Measurements from ENCODE around the gene ZNF487.
"Not testable (repeated sequence)": the region's sequence is repeated elsewhere in the genome, so short reads cannot be mapped to it uniquely, and the experiment has no call there.

The ZNF487 gene

DNA sequence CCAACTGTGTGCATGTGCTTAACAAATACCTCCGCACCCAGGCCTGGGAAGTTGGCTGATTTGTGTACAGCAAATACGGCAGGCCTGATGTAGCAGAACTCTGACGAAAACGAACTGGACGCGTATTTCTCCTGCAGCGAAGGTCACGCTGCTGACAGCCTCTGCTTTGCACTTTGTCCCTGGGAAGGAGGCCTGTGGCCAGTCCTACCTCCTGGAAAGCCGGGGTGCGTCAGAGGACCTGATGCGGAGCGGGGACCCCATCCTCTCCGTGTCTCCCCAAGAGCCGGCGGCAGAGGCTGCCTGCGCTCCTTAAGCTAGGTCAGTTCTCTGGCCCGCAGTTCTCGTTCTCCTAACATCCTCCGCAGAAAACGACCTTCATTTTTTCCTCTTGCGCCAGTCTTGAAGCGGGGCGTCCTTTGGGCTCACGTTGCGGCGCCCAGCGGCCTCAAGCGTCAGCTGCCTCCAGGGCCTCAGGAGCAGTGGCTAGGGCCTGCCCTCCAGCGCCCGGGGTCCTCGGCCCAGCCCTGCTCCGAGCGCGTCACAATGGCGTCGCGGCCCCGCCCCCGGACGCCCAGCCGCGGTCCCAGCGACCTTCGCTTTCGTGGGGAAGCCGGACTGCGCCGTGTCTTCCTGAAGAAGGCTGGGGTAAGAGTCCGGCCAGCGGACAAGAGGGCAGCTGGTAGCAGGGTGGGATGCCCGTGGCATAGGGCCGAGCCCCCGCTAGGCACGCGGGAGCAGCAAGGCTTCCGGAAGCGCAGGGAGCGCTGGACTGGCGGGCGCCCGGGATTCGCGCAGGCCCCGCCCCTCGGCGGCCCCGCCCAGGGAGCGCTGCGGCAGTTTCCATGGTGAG is at the start of gene ZNF487:
Gene ZNF487, plus strand, starts transcription at position 821 of the 850 bp plus-strand sequence. CDS start 38,703 bp downstream, outside the sequence.
- H3K4me1 ChIP-seq = peaks cover 22 to 55% (median 38%) of the 10 kb centered on the region in 10 experiments; a peak in 19 of 20 replicates
- H3K36me3 ChIP-seq = no peaks in the 10 kb centered on the region
- H3K27me3 ChIP-seq = no peaks in the 10 kb centered on the region
- no peaks in the 10 kb centered on the region for H4K20me1 ChIP-seq
- peak within 1 kb of the TSS; percentile 90 to 98 (median 96) for H3K27ac ChIP-seq
- H3K9ac ChIP-seq = peak within 1 kb of the TSS; percentile 87 to 97 (median 95)
- H3K4me2 ChIP-seq = peak within 1 kb of the TSS; percentile 79 to 99 (median 95)
- no peak for TF ChIP-seq Cebpa-rat (IDR thresholded peaks at IDR 0.05)
- H3K4me3 ChIP-seq = peak within 1 kb of the TSS; percentile 60 to 80 (median 72)
- H3K9me3 ChIP-seq (replicated peaks in 1 of 11) = no peaks in the 10 kb centered on the region

DNA sequence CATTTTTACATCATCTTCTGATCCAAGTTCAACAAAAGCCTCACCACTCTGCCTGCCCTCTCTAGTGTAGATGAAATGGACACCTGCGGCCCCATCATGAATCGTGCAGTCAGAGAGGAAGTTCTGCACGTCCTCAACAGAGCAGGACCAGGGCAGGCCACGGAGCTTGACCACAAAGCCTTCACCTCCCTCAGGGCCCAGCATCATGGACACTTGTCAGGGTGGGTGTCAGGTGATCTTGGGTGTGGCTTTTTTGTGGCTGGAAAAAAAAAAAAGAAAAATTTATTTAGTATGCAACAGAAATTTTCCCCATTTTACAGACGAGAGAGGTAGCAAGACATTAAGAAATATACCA is 49.3 kb upstream of the ZNF487 start:
- H3K27ac ChIP-seq = no peak overlapping the region
- peaks cover 81 to 87% (median 84%) of the 10 kb centered on the region in 11 experiments for H3K36me3 ChIP-seq
- peak overlapping the region in 3 of 11 experiments; percentile 7 to 55 (median 34); a peak in 2 of 22 replicates for H3K9ac ChIP-seq
- H3K4me2 ChIP-seq = no peak overlapping the region
- H3K27me3 ChIP-seq = no peaks in the 10 kb centered on the region
- H3K4me3 ChIP-seq = no peak overlapping the region
- no peaks in the 10 kb centered on the region for H3K9me3 ChIP-seq (replicated peaks in 1 of 11)
- peaks cover 89 to 100% (median 99%) of the 10 kb centered on the region in 11 experiments for H4K20me1 ChIP-seq
- H3K4me1 ChIP-seq = peaks cover 3 to 47% (median 14%) of the 10 kb centered on the region in 10 experiments; a peak in 18 of 20 replicates
- no peak for TF ChIP-seq Cebpa-rat (IDR thresholded peaks at IDR 0.05)

DNA sequence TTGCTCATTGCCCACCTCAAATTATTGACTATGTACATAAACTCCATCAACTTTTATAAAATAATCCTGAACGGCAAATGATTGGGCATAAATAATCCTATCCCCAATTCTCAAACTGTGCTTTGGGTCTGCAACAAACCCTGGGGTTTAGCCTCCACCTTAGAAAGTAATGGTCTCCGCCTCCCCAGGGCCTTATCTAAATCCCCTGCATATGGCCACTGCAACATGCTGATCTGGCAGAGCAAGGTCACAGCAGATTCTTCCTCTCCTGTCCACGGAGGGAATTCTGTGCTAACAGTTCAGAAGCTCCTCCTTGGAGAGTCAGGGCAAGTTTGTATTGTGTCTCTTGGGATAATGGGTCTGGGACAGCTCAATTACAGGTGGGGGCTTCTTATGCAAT is 47.0 kb upstream of the ZNF487 start:
- TF ChIP-seq Cebpa-rat (IDR thresholded peaks at IDR 0.05) = no peak
- Histone ChIP-seq H3K9me3 (replicated peaks in 1 of 11) (no peaks in the 10 kb centered on the region), H3K4me1 (peaks cover 26 to 69% (median 35%) of the 10 kb centered on the region in 10 experiments), H3K4me2 (peak overlapping the region in 1 of 11 experiments; percentile 2; a peak in 2 of 22 replicates), H4K20me1 (peaks cover 100% of the 10 kb centered on the region in 11 experiments), H3K4me3 (no peak overlapping the region), H3K27me3 (no peaks in the 10 kb centered on the region), H3K27ac (no peak overlapping the region), H3K9ac (peak overlapping the region in 4 of 11 experiments; percentile 25 to 98 (median 47); a peak in 4 of 22 replicates), H3K36me3 (peaks cover 100% of the 10 kb centered on the region in 11 experiments)

DNA sequence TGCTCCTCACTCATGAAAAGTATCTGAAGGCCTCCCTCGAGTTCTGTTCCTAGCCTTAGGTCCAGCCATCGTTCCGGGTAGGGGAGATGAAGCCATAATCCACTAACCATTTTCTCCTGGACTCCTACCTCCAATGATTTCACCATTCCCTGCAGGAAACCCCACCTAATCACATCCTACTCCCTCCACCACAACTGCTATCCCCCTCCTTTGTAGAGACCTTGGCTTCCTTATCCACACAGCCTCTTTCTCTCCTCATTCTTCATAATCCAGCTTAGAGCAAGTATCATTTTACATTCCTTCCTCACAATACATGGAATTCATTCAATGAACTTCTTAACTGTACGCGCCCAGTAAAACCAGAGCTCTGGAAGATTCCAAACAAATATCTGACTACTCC is 46.6 kb upstream of the ZNF487 start:
- peak overlapping the region in 2 of 11 experiments; percentile 2 to 11; a peak in 3 of 22 replicates for H3K4me2 ChIP-seq
- peaks cover 100% of the 10 kb centered on the region in 11 experiments for H4K20me1 ChIP-seq
- peaks cover 95 to 100% (median 100%) of the 10 kb centered on the region in 11 experiments for H3K36me3 ChIP-seq
- peak overlapping the region in 7 of 11 experiments; percentile 20 to 98 (median 31); a peak in 8 of 22 replicates for H3K9ac ChIP-seq
- H3K9me3 ChIP-seq (replicated peaks in 1 of 11) = no peaks in the 10 kb centered on the region
- 0 out of 22 replicates have a peak overlapping the region, but pooled peaks of 1 of the 11 experiments have one; percentile 32 for H3K27ac ChIP-seq
- H3K27me3 ChIP-seq = no peaks in the 10 kb centered on the region
- H3K4me1 ChIP-seq = peaks cover 30 to 74% (median 39%) of the 10 kb centered on the region in 10 experiments
- no peak overlapping the region for H3K4me3 ChIP-seq
- no peak for TF ChIP-seq Cebpa-rat (IDR thresholded peaks at IDR 0.05)

DNA sequence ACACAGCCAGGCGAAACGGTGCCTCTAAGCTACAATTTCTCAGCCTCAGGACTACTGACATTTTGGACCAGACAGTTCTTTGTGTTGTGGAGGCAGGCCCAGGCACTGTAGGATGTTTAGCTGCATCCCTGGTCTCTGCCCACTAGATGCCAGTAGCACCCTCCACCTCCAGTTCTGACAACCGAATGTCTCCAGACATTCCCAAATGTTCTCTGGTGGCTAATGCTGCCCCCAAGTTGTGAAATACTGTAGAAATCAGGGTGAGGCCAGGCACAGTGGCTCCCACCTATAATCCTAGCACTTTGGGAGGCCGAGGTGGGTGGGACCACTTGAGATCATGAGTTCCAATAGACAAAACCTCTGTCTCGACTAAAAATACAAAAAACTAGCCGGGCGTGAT is 46.2 kb upstream of the ZNF487 start:
- TF ChIP-seq Cebpa-rat (IDR thresholded peaks at IDR 0.05) = no peak
- H3K36me3 ChIP-seq = peaks cover 91 to 100% (median 100%) of the 10 kb centered on the region in 11 experiments
- H3K4me1 ChIP-seq = peaks cover 31 to 75% (median 44%) of the 10 kb centered on the region in 10 experiments
- H3K9me3 ChIP-seq (replicated peaks in 1 of 11) = no peaks in the 10 kb centered on the region
- no peak overlapping the region for H3K4me3 ChIP-seq
- H3K27ac ChIP-seq = peak overlapping the region in 1 of 11 experiments; percentile 32; a peak in 1 of 22 replicates
- no peaks in the 10 kb centered on the region for H3K27me3 ChIP-seq
- peak overlapping the region in 7 of 11 experiments; percentile 21 to 98 (median 35); a peak in 8 of 22 replicates for H3K9ac ChIP-seq
- peak overlapping the region in 2 of 11 experiments; percentile 2 to 11; a peak in 2 of 22 replicates for H3K4me2 ChIP-seq
- H4K20me1 ChIP-seq = peaks cover 100% of the 10 kb centered on the region in 11 experiments

DNA sequence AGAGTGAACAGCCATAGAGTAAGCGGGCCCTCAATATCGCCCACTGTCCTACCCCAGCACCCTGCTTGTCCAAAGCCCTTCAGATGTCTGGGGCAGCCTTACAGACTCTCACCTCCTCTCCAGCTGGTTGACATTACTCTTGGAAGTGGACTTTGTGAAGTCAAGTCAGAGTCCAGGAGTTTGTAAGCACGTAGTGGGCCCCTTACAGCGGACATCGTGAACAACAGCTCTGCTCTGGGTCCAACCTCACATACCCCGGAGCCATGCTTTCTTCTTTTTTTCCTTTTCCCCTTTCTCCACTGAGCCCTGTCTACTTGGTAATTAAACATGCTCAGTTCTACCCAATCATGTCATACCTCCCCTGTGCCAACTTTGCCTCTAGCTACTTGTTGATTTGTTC is 45.4 kb upstream of the ZNF487 start:
- Histone ChIP-seq H3K27ac (peak overlapping the region in 5 of 11 experiments; percentile 2 to 95 (median 16); a peak in 6 of 22 replicates), H4K20me1 (peaks cover 100% of the 10 kb centered on the region in 11 experiments), H3K9ac (peak overlapping the region; percentile 8 to 98 (median 33); a peak in 13 of 22 replicates), H3K27me3 (no peaks in the 10 kb centered on the region), H3K4me1 (peaks cover 31 to 76% (median 50%) of the 10 kb centered on the region in 10 experiments), H3K9me3 (replicated peaks in 1 of 11) (no peaks in the 10 kb centered on the region), H3K36me3 (peaks cover 84 to 100% (median 100%) of the 10 kb centered on the region in 11 experiments), H3K4me3 (no peak overlapping the region), H3K4me2 (peak overlapping the region in 2 of 11 experiments; percentile 4 to 32; a peak in 3 of 22 replicates)
- no peak for TF ChIP-seq Cebpa-rat (IDR thresholded peaks at IDR 0.05)

DNA sequence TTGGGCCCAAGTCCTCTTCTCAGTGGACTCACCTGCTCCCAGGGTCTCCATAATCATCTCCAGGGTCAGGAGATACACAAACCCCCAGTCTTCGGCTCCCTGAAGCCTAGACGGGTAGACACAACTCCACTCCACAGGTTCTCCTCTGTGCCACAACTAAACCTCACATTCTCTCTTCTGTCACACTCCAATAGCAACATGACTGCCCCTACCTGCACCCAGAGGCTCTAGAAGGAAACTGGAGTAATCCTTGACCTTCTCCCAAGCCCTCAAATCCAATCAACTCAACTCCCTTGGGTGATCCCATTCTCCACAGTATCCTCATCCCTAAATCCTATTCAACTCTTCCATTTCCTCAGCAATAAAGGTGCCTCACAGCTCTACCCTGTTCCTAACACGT is 44.2 kb upstream of the ZNF487 start:
- Histone ChIP-seq H4K20me1 (peaks cover 88 to 98% (median 96%) of the 10 kb centered on the region in 11 experiments), H3K4me2 (peak overlapping the region in 8 of 11 experiments; percentile 10 to 99 (median 94); a peak in 9 of 22 replicates), H3K27ac (peak overlapping the region in 6 of 11 experiments; percentile 6 to 96 (median 9); a peak in 7 of 22 replicates), H3K36me3 (peaks cover 71 to 88% (median 87%) of the 10 kb centered on the region in 11 experiments), H3K27me3 (no peaks in the 10 kb centered on the region), H3K9me3 (replicated peaks in 1 of 11) (no peaks in the 10 kb centered on the region), H3K4me1 (peaks cover 31 to 70% (median 50%) of the 10 kb centered on the region in 10 experiments), H3K4me3 (no peak overlapping the region), H3K9ac (peak overlapping the region in 9 of 11 experiments; percentile 6 to 98 (median 47); a peak in 12 of 22 replicates)
- no peak for TF ChIP-seq Cebpa-rat (IDR thresholded peaks at IDR 0.05)

DNA sequence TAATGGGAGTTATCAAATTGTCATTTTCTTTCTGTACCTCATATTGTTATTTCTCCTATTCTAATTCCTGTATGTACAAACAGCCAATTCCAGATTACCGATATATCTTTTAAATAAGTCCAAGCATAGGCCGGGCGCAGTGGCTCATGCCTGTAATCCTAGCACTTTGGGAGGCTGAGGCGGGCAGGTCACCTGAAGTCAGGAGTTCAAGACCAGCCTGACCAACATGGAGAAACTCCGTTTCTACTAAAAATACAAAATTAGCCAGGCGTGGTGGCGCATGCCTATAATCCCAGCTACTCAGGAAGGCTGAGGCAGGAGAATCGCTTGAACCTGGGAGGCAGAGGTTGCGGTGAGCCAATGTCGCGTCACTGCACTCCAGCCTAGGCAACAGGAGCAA is 43.7 kb upstream of the ZNF487 start:
- not testable (repeated sequence) for H3K4me3 ChIP-seq; H3K9me3 ChIP-seq (replicated peaks in 1 of 11); H3K27me3 ChIP-seq
- H4K20me1 ChIP-seq = peaks cover 88 to 98% (median 96%) of the 10 kb centered on the region in 11 experiments
- peak overlapping the region in 10 of 11 experiments; percentile 6 to 98 (median 91); a peak in 11 of 22 replicates for H3K9ac ChIP-seq
- peak overlapping the region in 6 of 11 experiments; percentile 95 to 98 (median 96); a peak in 11 of 22 replicates for H3K27ac ChIP-seq
- H3K36me3 ChIP-seq = peaks cover 67 to 88% (median 83%) of the 10 kb centered on the region in 11 experiments
- H3K4me1 ChIP-seq = peaks cover 35 to 72% (median 55%) of the 10 kb centered on the region in 10 experiments
- H3K4me2 ChIP-seq = peak overlapping the region in 9 of 11 experiments; percentile 10 to 99 (median 95); a peak in 15 of 22 replicates
